Kidney (tissue), 14 donors: Measurements from ENCODE around the gene ADAM10. TPM values are rescaled to one million over a fixed set of nuclear protein-coding genes. Genes with fewer than 3 reads are reported as not detected.

Source experiments
- DNase-seq, 5 donors: peaks; one replicate each; pipeline ENCODE4 v3.0.0-alpha.2; 2013 to 2020
- FAIRE-seq: peaks from 2 replicates; lab custom pipeline; 2012; peaks lifted over from hg19 to GRCh38; lab: Jason Lieb, UNC
- H3K27ac ChIP-seq, 2 donors: one replicate each; pipeline ENCODE4 v1.7.0; 2013; ENCODE audit warnings: low read depth in 2 of 2, low read length in 2 of 2, inconsistent platforms in 1 of 2
- H3K27me3 ChIP-seq: one replicate; pipeline ENCODE4 v1.7.1; 2013; ENCODE audit warnings: low read length, inconsistent platforms; ENCODE audit not compliant: control insufficient read depth, insufficient read depth
- H3K36me3 ChIP-seq, 3 donors: one replicate each; pipeline versions ENCODE4 v1.7.0 to v1.7.1; 2013; ENCODE audit warnings: low read length in 3 of 3, control low read depth in 1 of 3, inconsistent platforms in 1 of 3; ENCODE audit not compliant: insufficient read depth in 3 of 3, control insufficient read depth in 2 of 3
- H3K4me1 ChIP-seq, 3 donors: one replicate each; pipeline versions ENCODE4 v1.7.0 to v1.7.1; 2013; ENCODE audit warnings: low read length in 3 of 3, inconsistent platforms in 1 of 3, low read depth in 1 of 3; ENCODE audit not compliant: control insufficient read depth in 2 of 3, insufficient read depth in 2 of 3
- H3K4me3 ChIP-seq, 3 donors: one replicate each; pipeline versions ENCODE4 v1.7.0 to v1.8.1; 2013; ENCODE audit warnings: low read length in 3 of 3, control low read depth in 1 of 3, inconsistent platforms in 1 of 3
- H3K9ac ChIP-seq, 3 donors: one replicate each; pipeline versions ENCODE4 v1.7.0 to v1.7.1; 2013; ENCODE audit warnings: low read length in 3 of 3, control low read depth in 1 of 3, inconsistent platforms in 1 of 3
- H3K9me3 ChIP-seq, 3 donors: one replicate each; pipeline versions ENCODE4 v1.7.0 to v1.7.1; 2013; ENCODE audit warnings: low read length in 3 of 3, control low read depth in 1 of 3, inconsistent platforms in 1 of 3; ENCODE audit not compliant: control insufficient read depth in 2 of 3, insufficient read depth in 1 of 3
- intact Hi-C: fragments of 100-400 bp; cut with DNase I; formaldehyde crosslinking; loops from one replicate; pipeline ENCODE4 v1.11.1; 2022
- polyA plus RNA-seq: library from polyadenylated mRNA; stranded (reverse); fragments of 350-450 nt; fragmentation: Illumina TruSeq; extraction: RNeasy Lipid Tissue Mini Kit (QIAGEN cat#74804); gene quantifications from one replicate; pipeline ENCODE4 v1.2.3, GENCODE V29; 2014; ENCODE audit warnings: low read depth, low replicate concordance; ENCODE audit not compliant: insufficient read depth
- total RNA-seq: library from RNA; stranded (reverse); fragmentation: NEBNext Ultra II Directional; extraction: Animal tissue kit (Norgen Biotek cat#: 25700); gene quantifications from one replicate; pipeline ENCODE4 v1.2.1, GENCODE V29; 2021
- TF ChIP-seq, protein P1 (sequence below): IDR thresholded peaks from 3 replicates; pipeline ENCODE4 v1.5.1; 2012; ENCODE audit warnings: mild to moderate bottlenecking, moderate library complexity, borderline replicate concordance; ENCODE audit not compliant: insufficient read depth; ENCODE audit errors: extremely low read depth
- donor health status: control.
- donor health status: control.
- donor health status: control.
- donor health status: control.
- donor health status: control.
- donor health status: DM: yes; HTN: yes; CAD: no.
- donor health status: Normal renal cell carcinoma (clear cell type).

The ADAM10 gene
- total and polyA plus RNA-seq, 2 donors from 2014 or later = 19.5 to 235 TPM

DNA sequence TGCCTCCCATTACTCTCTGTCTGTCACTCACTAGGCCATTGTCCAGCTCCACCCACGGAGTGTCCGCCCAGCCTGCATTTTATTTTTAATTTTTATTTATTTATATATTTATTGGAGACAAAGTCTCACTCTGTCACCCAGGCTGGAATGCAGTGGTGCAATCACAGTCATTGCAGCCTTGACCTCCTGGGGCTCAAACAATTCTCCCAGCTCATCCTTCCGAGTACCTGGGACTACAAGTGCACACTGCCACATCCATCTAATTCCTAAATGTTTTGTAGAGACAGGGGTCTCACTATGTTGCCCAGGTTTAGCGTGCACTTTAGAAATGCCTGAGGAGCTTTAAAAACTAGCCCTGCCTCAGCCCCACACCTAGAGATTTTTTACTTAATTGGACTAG lies 176.2 kb downstream of the ADAM10 start:
- Histone ChIP-seq H3K27ac (no peak overlapping the region), H3K9me3 (no peaks in the 10 kb centered on the region), H3K9ac (no peak overlapping the region), H3K4me3 (no peak overlapping the region), H3K4me1 (no peaks in the 10 kb centered on the region), H3K36me3 (no peaks in the 10 kb centered on the region), H3K27me3 (no peaks in the 10 kb centered on the region)
- no peak for FAIRE-seq
- TF ChIP-seq, protein P1, sequence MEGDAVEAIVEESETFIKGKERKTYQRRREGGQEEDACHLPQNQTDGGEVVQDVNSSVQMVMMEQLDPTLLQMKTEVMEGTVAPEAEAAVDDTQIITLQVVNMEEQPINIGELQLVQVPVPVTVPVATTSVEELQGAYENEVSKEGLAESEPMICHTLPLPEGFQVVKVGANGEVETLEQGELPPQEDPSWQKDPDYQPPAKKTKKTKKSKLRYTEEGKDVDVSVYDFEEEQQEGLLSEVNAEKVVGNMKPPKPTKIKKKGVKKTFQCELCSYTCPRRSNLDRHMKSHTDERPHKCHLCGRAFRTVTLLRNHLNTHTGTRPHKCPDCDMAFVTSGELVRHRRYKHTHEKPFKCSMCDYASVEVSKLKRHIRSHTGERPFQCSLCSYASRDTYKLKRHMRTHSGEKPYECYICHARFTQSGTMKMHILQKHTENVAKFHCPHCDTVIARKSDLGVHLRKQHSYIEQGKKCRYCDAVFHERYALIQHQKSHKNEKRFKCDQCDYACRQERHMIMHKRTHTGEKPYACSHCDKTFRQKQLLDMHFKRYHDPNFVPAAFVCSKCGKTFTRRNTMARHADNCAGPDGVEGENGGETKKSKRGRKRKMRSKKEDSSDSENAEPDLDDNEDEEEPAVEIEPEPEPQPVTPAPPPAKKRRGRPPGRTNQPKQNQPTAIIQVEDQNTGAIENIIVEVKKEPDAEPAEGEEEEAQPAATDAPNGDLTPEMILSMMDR = no peak
- intact Hi-C loops = no loop called here
- no peak for DNase-seq

DNA sequence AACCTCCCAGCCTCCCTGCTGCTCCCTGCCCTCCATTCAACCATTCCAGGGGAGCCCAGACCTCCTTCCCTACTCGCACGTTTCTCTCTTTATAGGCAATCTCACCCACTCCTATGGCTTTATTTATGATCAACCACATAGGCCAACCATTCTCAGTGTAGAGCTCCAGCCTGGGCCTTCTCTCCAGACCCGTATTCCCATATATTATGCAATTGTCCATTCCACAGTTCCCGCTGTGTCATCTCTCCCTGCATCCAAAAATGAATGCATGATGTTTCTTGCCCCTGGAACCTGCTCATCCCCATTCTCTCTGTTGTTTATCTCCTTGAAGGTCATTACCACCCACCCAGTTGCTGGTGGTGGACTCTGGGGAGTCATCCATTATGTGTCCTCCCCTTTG lies 177.0 kb downstream of the ADAM10 start:
- Histone ChIP-seq H3K4me3 (no peak overlapping the region), H3K36me3 (no peaks in the 10 kb centered on the region), H3K27ac (no peak overlapping the region), H3K27me3 (no peaks in the 10 kb centered on the region), H3K9me3 (no peaks in the 10 kb centered on the region), H3K9ac (no peak overlapping the region), H3K4me1 (no peaks in the 10 kb centered on the region)
- TF ChIP-seq, protein P1 = no peak
- FAIRE-seq (no peak), DNase-seq (no peak)
- intact Hi-C loops = no loop called here

- TF ChIP-seq, protein P1 = no peak
- Histone ChIP-seq H3K36me3 (no peaks in the 10 kb centered on the region), H3K9ac (no peak overlapping the region), H3K27ac (no peak overlapping the region), H3K4me3 (no peak overlapping the region), H3K4me1 (no peaks in the 10 kb centered on the region), H3K9me3 (no peaks in the 10 kb centered on the region), H3K27me3 (no peaks in the 10 kb centered on the region)
- FAIRE-seq (no peak), DNase-seq (no peak)
- intact Hi-C loops = no loop called here
Observed at GRCh38 chr15:58571491-58571890, 178.0 kb downstream of the ADAM10 start.

DNA sequence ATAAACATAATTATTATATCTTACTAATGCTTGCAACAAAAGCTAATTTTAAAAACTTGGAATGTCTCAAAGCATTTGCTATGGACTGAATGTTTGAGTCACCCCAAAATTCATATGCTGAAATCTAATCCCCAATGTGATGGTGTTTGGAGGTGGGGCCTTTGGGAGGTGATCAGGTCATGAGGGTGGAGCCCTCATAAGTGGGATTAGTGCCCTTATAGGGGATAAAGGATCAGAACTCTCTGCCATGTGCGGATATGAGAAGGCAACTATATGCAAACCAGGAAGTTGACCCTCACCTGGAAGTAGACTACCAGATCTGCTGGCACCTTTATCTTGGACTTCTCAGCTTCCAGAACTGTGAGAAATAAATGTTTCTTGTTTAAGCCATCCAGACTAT lies 180.1 kb downstream of the ADAM10 start:
- FAIRE-seq = no peak
- Histone ChIP-seq H3K27me3 (no peaks in the 10 kb centered on the region), H3K9me3 (no peaks in the 10 kb centered on the region), H3K4me3 (no peak overlapping the region), H3K4me1 (no peaks in the 10 kb centered on the region), H3K9ac (no peak overlapping the region), H3K27ac (no peak overlapping the region), H3K36me3 (no peaks in the 10 kb centered on the region)
- intact Hi-C loops = no loop called here
- TF ChIP-seq, protein P1 = no peak
- no peak for DNase-seq
